HEK293 (cell line): Measurements from ENCODE around the gene EYS.

Experiments used
- MEIS1 ChIP-seq: sonication (generic); formaldehyde crosslinking; IDR thresholded peaks from 2 replicates; pipeline ENCODE4 v1.8.1; 2022; ENCODE audit warnings: missing genetic modification reagents, mild to moderate bottlenecking, borderline replicate concordance
- ZNF132 ChIP-seq: fragments of 450-650 bp; formaldehyde crosslinking; IDR thresholded peaks from 2 replicates; pipeline ENCODE4 v1.5.1; 2017; ENCODE audit warnings: missing biosample characterization, missing genetic modification characterization, borderline replicate concordance
- ZNF211 ChIP-seq: fragments of 450-650 bp; formaldehyde crosslinking; IDR thresholded peaks from 2 replicates; pipeline ENCODE4 v1.5.1; 2016; ENCODE audit warnings: low read depth, missing biosample characterization, missing genetic modification characterization
- ZNF292 ChIP-seq: fragments of 450-650 bp; formaldehyde crosslinking; IDR thresholded peaks from 2 replicates; pipeline ENCODE4 v1.5.1; 2016; ENCODE audit warnings: low read depth, missing biosample characterization, missing genetic modification characterization, borderline replicate concordance
- ZNF324 ChIP-seq: fragments of 450-650 bp; formaldehyde crosslinking; IDR thresholded peaks from 2 replicates; pipeline ENCODE4 v1.5.1; 2016; ENCODE audit warnings: missing biosample characterization, missing genetic modification characterization
- ZNF585B ChIP-seq: fragments of 450-650 bp; formaldehyde crosslinking; IDR thresholded peaks from 2 replicates; pipeline ENCODE4 v1.5.1; 2016; ENCODE audit warnings: missing biosample characterization, missing genetic modification characterization
- ZNF830 ChIP-seq: fragments of 450-650 bp; IDR thresholded peaks from 2 replicates; pipeline ENCODE4 v1.5.0; 2018; ENCODE audit warnings: missing biosample characterization, missing genetic modification characterization, low read depth, mild to moderate bottlenecking, moderate library complexity
- TF ChIP-seq, protein P1 (sequence below): fragments of 450-650 bp; formaldehyde crosslinking; IDR thresholded peaks from 2 replicates; pipeline ENCODE4 v1.5.1; 2016; ENCODE audit warnings: missing biosample characterization, missing genetic modification characterization
- TF ChIP-seq, protein P2 (sequence below): fragments of 450-650 bp; formaldehyde crosslinking; IDR thresholded peaks from 2 replicates; pipeline ENCODE4 v1.5.1; 2017; ENCODE audit warnings: missing biosample characterization, missing genetic modification characterization

DNA sequence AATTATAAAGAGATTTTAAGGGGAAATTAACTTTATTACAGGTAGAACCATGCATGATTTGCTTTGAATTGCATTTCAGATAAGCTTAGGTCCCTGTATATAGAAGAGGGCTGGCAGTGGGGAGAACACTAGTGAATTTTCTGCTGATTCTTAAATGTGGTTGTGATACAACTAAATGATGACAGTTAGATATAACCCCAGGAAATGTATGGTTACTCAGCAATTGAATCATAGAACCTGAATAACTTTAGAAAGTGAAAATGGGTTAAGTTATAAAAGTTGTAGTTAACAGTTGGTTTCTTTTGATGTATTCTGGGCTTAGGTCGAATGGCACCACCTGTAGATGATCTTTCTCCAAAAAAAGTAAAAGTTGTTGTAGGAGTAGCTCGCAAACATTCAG lies 2001.3 kb downstream of the EYS start:
- TF ChIP-seq, protein P1, sequence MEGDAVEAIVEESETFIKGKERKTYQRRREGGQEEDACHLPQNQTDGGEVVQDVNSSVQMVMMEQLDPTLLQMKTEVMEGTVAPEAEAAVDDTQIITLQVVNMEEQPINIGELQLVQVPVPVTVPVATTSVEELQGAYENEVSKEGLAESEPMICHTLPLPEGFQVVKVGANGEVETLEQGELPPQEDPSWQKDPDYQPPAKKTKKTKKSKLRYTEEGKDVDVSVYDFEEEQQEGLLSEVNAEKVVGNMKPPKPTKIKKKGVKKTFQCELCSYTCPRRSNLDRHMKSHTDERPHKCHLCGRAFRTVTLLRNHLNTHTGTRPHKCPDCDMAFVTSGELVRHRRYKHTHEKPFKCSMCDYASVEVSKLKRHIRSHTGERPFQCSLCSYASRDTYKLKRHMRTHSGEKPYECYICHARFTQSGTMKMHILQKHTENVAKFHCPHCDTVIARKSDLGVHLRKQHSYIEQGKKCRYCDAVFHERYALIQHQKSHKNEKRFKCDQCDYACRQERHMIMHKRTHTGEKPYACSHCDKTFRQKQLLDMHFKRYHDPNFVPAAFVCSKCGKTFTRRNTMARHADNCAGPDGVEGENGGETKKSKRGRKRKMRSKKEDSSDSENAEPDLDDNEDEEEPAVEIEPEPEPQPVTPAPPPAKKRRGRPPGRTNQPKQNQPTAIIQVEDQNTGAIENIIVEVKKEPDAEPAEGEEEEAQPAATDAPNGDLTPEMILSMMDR (tag by site-specific recombination): no peak
- no peak for TF ChIP-seq ZNF211 (tag by site-specific recombination)
- no peak for TF ChIP-seq MEIS1 (CRISPR knock-in tag)
- TF ChIP-seq ZNF830 (tag by site-specific recombination): no peak
- TF ChIP-seq ZNF132: no peak
- no peak for TF ChIP-seq ZNF324 (tag by site-specific recombination)
- no peak for TF ChIP-seq ZNF585B (tag by site-specific recombination)
- TF ChIP-seq ZNF292 (tag by site-specific recombination): no peak
- TF ChIP-seq, protein P2, sequence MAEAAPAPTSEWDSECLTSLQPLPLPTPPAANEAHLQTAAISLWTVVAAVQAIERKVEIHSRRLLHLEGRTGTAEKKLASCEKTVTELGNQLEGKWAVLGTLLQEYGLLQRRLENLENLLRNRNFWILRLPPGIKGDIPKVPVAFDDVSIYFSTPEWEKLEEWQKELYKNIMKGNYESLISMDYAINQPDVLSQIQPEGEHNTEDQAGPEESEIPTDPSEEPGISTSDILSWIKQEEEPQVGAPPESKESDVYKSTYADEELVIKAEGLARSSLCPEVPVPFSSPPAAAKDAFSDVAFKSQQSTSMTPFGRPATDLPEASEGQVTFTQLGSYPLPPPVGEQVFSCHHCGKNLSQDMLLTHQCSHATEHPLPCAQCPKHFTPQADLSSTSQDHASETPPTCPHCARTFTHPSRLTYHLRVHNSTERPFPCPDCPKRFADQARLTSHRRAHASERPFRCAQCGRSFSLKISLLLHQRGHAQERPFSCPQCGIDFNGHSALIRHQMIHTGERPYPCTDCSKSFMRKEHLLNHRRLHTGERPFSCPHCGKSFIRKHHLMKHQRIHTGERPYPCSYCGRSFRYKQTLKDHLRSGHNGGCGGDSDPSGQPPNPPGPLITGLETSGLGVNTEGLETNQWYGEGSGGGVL (tag by site-specific recombination): no peak
